Measurements from ENCODE around the gene RNU11.
"Not testable (repeated sequence)": the region's sequence is repeated elsewhere in the genome, so short reads cannot be mapped to it uniquely, and the experiment has no call there.

RNU11 gene

GRCh38 chr1:28663871-28664470 lies 15.6 kb downstream of the RNU11 start:
- DNase-seq (ENCODE audit: low read depth in 4 of 4, low spot score in 1 of 4), result no peak

GRCh38 chr1:28666806-28667205 lies 18.4 kb downstream of the RNU11 start:
- no peak for DNase-seq (ENCODE audit: low read depth in 4 of 4, low spot score in 1 of 4)

GRCh38 chr1:28668191-28668955 lies 20.0 kb downstream of the RNU11 start, which contains the start of gene GMEB1:
Gene GMEB1 (plus strand): TSS chr1:28668784. CDS start chr1:28683613, 14,829 bp downstream.
- peak; percentile 60 to 83 (median 70) for DNase-seq (ENCODE audit: low read depth in 4 of 4, low spot score in 1 of 4)

- peak; percentile 20 to 53 (median 24) for DNase-seq (ENCODE audit: low read depth in 4 of 4, low spot score in 1 of 4)
These were observed 20.7 kb downstream of the RNU11 start for GRCh38 chr1:28668956-28669723.

GRCh38 chr1:28671254-28671780 lies 22.9 kb downstream of the RNU11 start:
- DNase-seq (ENCODE audit: low read depth in 4 of 4, low spot score in 1 of 4), result no peak

GRCh38 chr1:28672971-28673370 lies 24.6 kb downstream of the RNU11 start:
- DNase-seq (ENCODE audit: low read depth in 4 of 4, low spot score in 1 of 4), result not testable (repeated sequence)

- no peak for DNase-seq (ENCODE audit: low read depth in 4 of 4, low spot score in 1 of 4)
These were observed 27.5 kb downstream of the RNU11 start for GRCh38 chr1:28675924-28676257.

GRCh38 chr1:28680151-28680550 lies 31.8 kb downstream of the RNU11 start:
- DNase-seq (ENCODE audit: low read depth in 4 of 4, low spot score in 1 of 4), result no peak

- DNase-seq (ENCODE audit: low read depth in 4 of 4, low spot score in 1 of 4), result no peak
These were observed 34.4 kb downstream of the RNU11 start for GRCh38 chr1:28682840-28683239.

- DNase-seq (ENCODE audit: low read depth in 4 of 4, low spot score in 1 of 4), result no peak
These were observed 36.5 kb downstream of the RNU11 start for GRCh38 chr1:28684937-28685336.

GRCh38 chr1:28691627-28692026 lies 43.2 kb downstream of the RNU11 start:
- not testable (repeated sequence) for DNase-seq (ENCODE audit: low read depth in 4 of 4, low spot score in 1 of 4)
